Stomach (tissue), 4 donors: ENCODE results near the gene RUNX1.

Experiments
- EP300 ChIP-seq: sonication (generic); formaldehyde crosslinking; IDR thresholded peaks from one replicate; pipeline ENCODE4 v1.6.1; 2017; ENCODE audit warnings: antibody characterized with exemption
- POLR2AphosphoS5 ChIP-seq, 3 donors: sonication (generic); formaldehyde crosslinking; IDR thresholded peaks; one replicate each; pipeline ENCODE4 v1.6.1; 2016; ENCODE audit warnings: antibody characterized with exemption in 3 of 3

- TF ChIP-seq EP300 (no peak), POLR2AphosphoS5 (IDR thresholded peaks at IDR 0.05) (no peak)
These were observed 294.1 kb downstream of the RUNX1 start for GRCh38 chr21:34754690-34755647.
